ENCODE results near the gene GAB2. TPM values are rescaled to one million over a fixed set of nuclear protein-coding genes. Genes with fewer than 3 reads are reported as not detected.

Gene GAB2
- total RNA-seq, 1 donor from 2014 or later: 10.4 TPM

DNA sequence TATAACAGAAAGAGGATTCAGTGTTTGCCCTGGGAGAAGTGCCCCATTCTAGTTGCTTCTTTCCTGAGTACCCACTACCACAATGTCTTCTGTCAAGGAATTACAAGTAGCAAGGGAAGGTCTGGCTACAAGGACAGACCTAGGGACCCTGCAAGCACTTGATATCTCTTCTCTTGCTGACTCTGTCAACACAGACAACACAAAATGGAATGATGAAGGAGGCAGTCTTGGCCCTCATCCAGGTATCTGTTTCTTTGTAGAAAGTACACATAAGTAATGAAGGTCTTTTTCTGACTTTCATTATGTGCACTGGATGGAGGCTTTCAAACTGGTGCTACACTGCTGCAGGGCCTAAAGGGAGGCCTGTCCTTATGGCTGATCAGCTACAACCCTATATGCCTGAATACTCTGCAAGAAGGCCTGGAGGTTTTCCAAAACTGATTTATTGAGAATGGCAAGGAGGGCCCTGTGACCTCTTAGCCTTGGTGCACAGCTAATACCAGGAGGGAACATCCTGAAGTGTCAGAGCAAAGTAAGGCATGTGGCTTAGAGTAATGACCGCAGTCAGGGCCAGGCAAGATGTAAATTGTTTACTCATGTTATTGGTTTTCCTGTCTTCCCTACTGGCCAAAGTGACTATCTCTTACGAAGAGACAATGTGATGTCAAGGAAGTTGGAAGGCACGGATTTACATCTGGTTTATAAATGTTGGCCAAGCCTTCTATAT lies 31.2 kb downstream of the GAB2 start:
- Histone ChIP-seq H3K27ac (ENCODE audit: low read depth, low read length) (no peak overlapping the region), H3K4me1 (ENCODE audit: control insufficient read depth in 3 of 3, insufficient read depth in 3 of 3, low read length in 3 of 3) (peaks cover 0 to 2% (median 0%) of the 10 kb centered on the region in 3 donors), H3K9ac (ENCODE audit: low read depth in 1 of 3, low read length in 3 of 3) (no peak overlapping the region), H3K36me3 (ENCODE audit: control insufficient read depth in 3 of 3, insufficient read depth in 3 of 3, low read length in 3 of 3) (no peaks in the 10 kb centered on the region), H3K9me3 (ENCODE audit: control insufficient read depth in 3 of 3, low read length in 3 of 3) (no peaks in the 10 kb centered on the region), H3K4me3 (ENCODE audit: low read length in 3 of 3) (no peak overlapping the region), H3K27me3 (ENCODE audit: control insufficient read depth in 3 of 3, insufficient read depth in 3 of 3, low read length in 3 of 3) (no peaks in the 10 kb centered on the region)

DNA sequence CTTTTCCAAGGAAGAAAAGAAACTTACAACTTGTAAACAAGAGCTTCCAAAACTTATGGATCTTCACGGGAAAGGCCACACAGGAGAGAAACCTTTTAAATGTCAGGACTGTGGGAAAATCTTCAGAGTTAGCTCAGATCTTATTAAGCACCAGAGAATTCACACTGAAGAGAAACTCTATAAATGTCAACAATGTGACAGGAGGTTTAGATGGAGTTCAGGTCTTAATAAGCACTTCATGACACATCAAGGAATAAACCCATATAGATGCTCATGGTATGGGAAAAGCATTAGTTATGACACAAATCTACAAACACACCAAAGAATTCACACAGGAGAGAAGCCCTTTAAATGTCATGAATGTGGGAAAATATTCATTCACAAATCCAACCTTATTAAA lies 32.4 kb downstream of the GAB2 start:
- Histone ChIP-seq H3K27me3 (ENCODE audit: control insufficient read depth in 3 of 3, insufficient read depth in 3 of 3, low read length in 3 of 3) (no peaks in the 10 kb centered on the region), H3K9ac (ENCODE audit: low read depth in 1 of 3, low read length in 3 of 3) (no peak overlapping the region), H3K4me3 (ENCODE audit: low read length in 3 of 3) (no peak overlapping the region), H3K9me3 (ENCODE audit: control insufficient read depth in 3 of 3, low read length in 3 of 3) (no peaks in the 10 kb centered on the region), H3K4me1 (ENCODE audit: control insufficient read depth in 3 of 3, insufficient read depth in 3 of 3, low read length in 3 of 3) (peaks cover 0 to 2% (median 0%) of the 10 kb centered on the region in 3 donors), H3K36me3 (ENCODE audit: control insufficient read depth in 3 of 3, insufficient read depth in 3 of 3, low read length in 3 of 3) (no peaks in the 10 kb centered on the region), H3K27ac (ENCODE audit: low read depth, low read length) (no peak overlapping the region)

GRCh38 chr11:78384231-78384630 lies 33.4 kb downstream of the GAB2 start:
- H3K36me3 ChIP-seq (ENCODE audit: control insufficient read depth in 3 of 3, insufficient read depth in 3 of 3, low read length in 3 of 3): no peaks in the 10 kb centered on the region
- no peak overlapping the region for H3K9ac ChIP-seq (ENCODE audit: low read depth in 1 of 3, low read length in 3 of 3)
- no peaks in the 10 kb centered on the region for H3K27me3 ChIP-seq (ENCODE audit: control insufficient read depth in 3 of 3, insufficient read depth in 3 of 3, low read length in 3 of 3)
- peaks cover 0 to 2% (median 0%) of the 10 kb centered on the region in 3 donors for H3K4me1 ChIP-seq (ENCODE audit: control insufficient read depth in 3 of 3, insufficient read depth in 3 of 3, low read length in 3 of 3)
- H3K9me3 ChIP-seq (ENCODE audit: control insufficient read depth in 3 of 3, low read length in 3 of 3): no peaks in the 10 kb centered on the region
- no peak overlapping the region for H3K4me3 ChIP-seq (ENCODE audit: low read length in 3 of 3)
- H3K27ac ChIP-seq (ENCODE audit: low read depth, low read length): no peak overlapping the region

- Histone ChIP-seq H3K9me3 (ENCODE audit: control insufficient read depth in 3 of 3, low read length in 3 of 3) (no peaks in the 10 kb centered on the region), H3K9ac (ENCODE audit: low read depth in 1 of 3, low read length in 3 of 3) (no peak overlapping the region), H3K27ac (ENCODE audit: low read depth, low read length) (no peak overlapping the region), H3K4me3 (ENCODE audit: low read length in 3 of 3) (no peak overlapping the region), H3K4me1 (ENCODE audit: control insufficient read depth in 3 of 3, insufficient read depth in 3 of 3, low read length in 3 of 3) (peaks cover 0 to 2% (median 0%) of the 10 kb centered on the region in 3 donors), H3K36me3 (ENCODE audit: control insufficient read depth in 3 of 3, insufficient read depth in 3 of 3, low read length in 3 of 3) (no peaks in the 10 kb centered on the region), H3K27me3 (ENCODE audit: control insufficient read depth in 3 of 3, insufficient read depth in 3 of 3, low read length in 3 of 3) (no peaks in the 10 kb centered on the region)
Observed at GRCh38 chr11:78381865-78382264, 35.8 kb downstream of the GAB2 start.

GRCh38 chr11:78380615-78381051 lies 37.0 kb downstream of the GAB2 start:
- Histone ChIP-seq H3K9me3 (ENCODE audit: control insufficient read depth in 3 of 3, low read length in 3 of 3) (no peaks in the 10 kb centered on the region), H3K9ac (ENCODE audit: low read depth in 1 of 3, low read length in 3 of 3) (no peak overlapping the region), H3K36me3 (ENCODE audit: control insufficient read depth in 3 of 3, insufficient read depth in 3 of 3, low read length in 3 of 3) (no peaks in the 10 kb centered on the region), H3K27me3 (ENCODE audit: control insufficient read depth in 3 of 3, insufficient read depth in 3 of 3, low read length in 3 of 3) (no peaks in the 10 kb centered on the region), H3K4me3 (ENCODE audit: low read length in 3 of 3) (no peak overlapping the region), H3K27ac (ENCODE audit: low read depth, low read length) (no peak overlapping the region), H3K4me1 (ENCODE audit: control insufficient read depth in 3 of 3, insufficient read depth in 3 of 3, low read length in 3 of 3) (peaks cover 0 to 2% (median 0%) of the 10 kb centered on the region in 3 donors)

DNA sequence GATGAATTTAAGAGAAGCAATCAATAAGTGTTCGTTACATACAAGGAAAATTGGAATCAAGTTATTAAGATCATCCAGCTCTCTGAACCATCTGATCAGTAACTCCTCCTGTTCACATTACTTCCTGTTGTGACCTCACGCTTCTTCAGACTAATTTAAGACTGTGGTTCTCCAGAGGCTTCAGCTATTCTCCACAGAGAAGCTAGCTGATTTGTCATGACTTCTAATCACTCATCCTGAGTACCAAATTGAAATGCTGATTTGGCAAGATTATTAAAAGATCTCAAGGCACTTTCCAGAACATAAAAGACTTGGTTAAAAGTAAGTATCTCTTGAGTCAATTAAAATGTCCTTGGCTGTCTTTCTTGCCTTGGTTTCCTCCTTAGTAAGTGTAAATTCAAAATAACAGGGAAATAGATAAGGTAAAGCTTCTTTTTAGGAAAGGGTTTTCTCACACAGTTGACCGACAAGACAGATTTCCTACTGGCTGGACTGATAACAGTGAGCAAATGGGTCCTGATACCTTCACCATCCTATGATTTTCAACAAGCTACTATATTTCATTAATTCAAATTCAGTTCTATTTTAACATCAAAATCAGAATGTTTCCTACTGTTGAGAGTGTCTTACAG lies 38.5 kb downstream of the GAB2 start:
- Histone ChIP-seq H3K9ac (ENCODE audit: low read depth in 1 of 3, low read length in 3 of 3) (no peak overlapping the region), H3K36me3 (ENCODE audit: control insufficient read depth in 3 of 3, insufficient read depth in 3 of 3, low read length in 3 of 3) (no peaks in the 10 kb centered on the region), H3K27ac (ENCODE audit: low read depth, low read length) (no peak overlapping the region), H3K9me3 (ENCODE audit: control insufficient read depth in 3 of 3, low read length in 3 of 3) (no peaks in the 10 kb centered on the region), H3K27me3 (ENCODE audit: control insufficient read depth in 3 of 3, insufficient read depth in 3 of 3, low read length in 3 of 3) (no peaks in the 10 kb centered on the region), H3K4me3 (ENCODE audit: low read length in 3 of 3) (no peak overlapping the region), H3K4me1 (ENCODE audit: control insufficient read depth in 3 of 3, insufficient read depth in 3 of 3, low read length in 3 of 3) (peaks cover 0 to 2% (median 0%) of the 10 kb centered on the region in 3 donors)

DNA sequence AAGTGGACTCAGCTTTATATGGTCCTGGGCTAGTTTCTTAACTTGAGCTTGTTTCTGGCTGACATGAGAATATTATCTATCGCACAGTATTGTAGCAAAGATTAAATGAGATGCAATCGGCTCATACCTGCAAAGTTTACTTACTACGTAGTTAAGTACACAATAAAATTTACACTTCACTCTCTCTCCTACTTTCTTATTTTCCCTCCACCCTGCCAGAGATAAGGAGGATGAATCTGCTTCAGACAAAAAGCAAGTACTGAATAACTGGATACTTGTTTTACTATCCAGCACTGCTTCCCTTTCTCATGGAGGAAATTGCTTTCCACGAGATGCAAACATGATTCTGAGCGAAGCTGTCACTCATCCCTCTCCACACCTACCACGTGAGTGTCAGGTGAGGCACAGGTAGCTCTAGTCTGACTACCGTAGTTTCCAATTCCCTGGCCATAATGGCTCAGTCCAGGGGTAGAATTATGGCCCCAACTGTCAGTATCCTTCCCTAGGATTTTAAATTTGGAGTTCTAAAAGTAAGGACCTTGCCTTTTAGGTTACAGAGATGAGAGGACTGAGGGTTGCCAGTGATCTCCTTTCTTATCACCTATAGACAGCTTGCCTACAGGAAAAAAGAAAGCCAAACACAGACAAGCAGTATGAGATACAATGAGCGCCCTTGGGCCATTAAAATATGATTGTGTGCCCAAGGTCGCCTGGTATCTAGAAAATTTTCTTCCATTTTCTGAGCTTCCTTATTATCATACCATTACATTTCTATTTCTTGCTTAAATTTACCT lies 39.8 kb downstream of the GAB2 start:
- H3K27ac ChIP-seq (ENCODE audit: low read depth, low read length): no peak overlapping the region
- H3K4me3 ChIP-seq (ENCODE audit: low read length in 3 of 3): no peak overlapping the region
- no peaks in the 10 kb centered on the region for H3K27me3 ChIP-seq (ENCODE audit: control insufficient read depth in 3 of 3, insufficient read depth in 3 of 3, low read length in 3 of 3)
- no peak overlapping the region for H3K9ac ChIP-seq (ENCODE audit: low read depth in 1 of 3, low read length in 3 of 3)
- H3K36me3 ChIP-seq (ENCODE audit: control insufficient read depth in 3 of 3, insufficient read depth in 3 of 3, low read length in 3 of 3): no peaks in the 10 kb centered on the region
- no peaks in the 10 kb centered on the region for H3K9me3 ChIP-seq (ENCODE audit: control insufficient read depth in 3 of 3, low read length in 3 of 3)
- H3K4me1 ChIP-seq (ENCODE audit: control insufficient read depth in 3 of 3, insufficient read depth in 3 of 3, low read length in 3 of 3): peaks cover 0 to 2% (median 0%) of the 10 kb centered on the region in 3 donors

DNA sequence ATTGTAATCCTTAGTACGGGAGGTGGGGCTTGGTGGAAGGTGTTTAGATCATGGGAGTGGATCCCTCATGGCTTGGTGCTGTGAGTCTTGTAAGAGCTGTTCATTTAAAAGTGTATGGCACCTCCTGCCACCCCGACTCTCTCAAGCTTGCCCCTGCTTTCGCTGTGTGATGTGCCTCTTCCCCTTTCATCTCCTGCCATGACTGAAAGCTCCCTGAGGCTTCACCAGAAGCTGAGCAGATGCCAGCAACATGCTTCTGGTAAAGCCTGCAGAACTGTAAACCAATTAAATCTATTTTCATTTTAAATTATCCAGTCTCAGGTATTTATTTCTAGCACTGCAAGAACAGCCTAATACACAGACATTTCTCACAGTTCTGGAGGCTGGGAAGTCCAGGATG lies 40.8 kb downstream of the GAB2 start:
- Histone ChIP-seq H3K27me3 (ENCODE audit: control insufficient read depth in 3 of 3, insufficient read depth in 3 of 3, low read length in 3 of 3) (no peaks in the 10 kb centered on the region), H3K9me3 (ENCODE audit: control insufficient read depth in 3 of 3, low read length in 3 of 3) (no peaks in the 10 kb centered on the region), H3K4me1 (ENCODE audit: control insufficient read depth in 3 of 3, insufficient read depth in 3 of 3, low read length in 3 of 3) (peaks cover 0 to under 1% (median 0%) of the 10 kb centered on the region in 3 donors), H3K36me3 (ENCODE audit: control insufficient read depth in 3 of 3, insufficient read depth in 3 of 3, low read length in 3 of 3) (no peaks in the 10 kb centered on the region), H3K9ac (ENCODE audit: low read depth in 1 of 3, low read length in 3 of 3) (no peak overlapping the region), H3K4me3 (ENCODE audit: low read length in 3 of 3) (no peak overlapping the region), H3K27ac (ENCODE audit: low read depth, low read length) (no peak overlapping the region)

- Histone ChIP-seq H3K36me3 (ENCODE audit: control insufficient read depth in 3 of 3, insufficient read depth in 3 of 3, low read length in 3 of 3) (no peaks in the 10 kb centered on the region), H3K4me3 (ENCODE audit: low read length in 3 of 3) (no peak overlapping the region), H3K27ac (ENCODE audit: low read depth, low read length) (no peak overlapping the region), H3K9ac (ENCODE audit: low read depth in 1 of 3, low read length in 3 of 3) (no peak overlapping the region), H3K27me3 (ENCODE audit: control insufficient read depth in 3 of 3, insufficient read depth in 3 of 3, low read length in 3 of 3) (no peaks in the 10 kb centered on the region), H3K4me1 (ENCODE audit: control insufficient read depth in 3 of 3, insufficient read depth in 3 of 3, low read length in 3 of 3) (peaks cover 0 to 13% (median 6%) of the 10 kb centered on the region in 3 donors), H3K9me3 (ENCODE audit: control insufficient read depth in 3 of 3, low read length in 3 of 3) (no peaks in the 10 kb centered on the region)
Observed at GRCh38 chr11:78374917-78375316, 42.7 kb downstream of the GAB2 start.

- Histone ChIP-seq H3K27ac (ENCODE audit: low read depth, low read length) (no peak overlapping the region), H3K4me3 (ENCODE audit: low read length in 3 of 3) (no peak overlapping the region), H3K9ac (ENCODE audit: low read depth in 1 of 3, low read length in 3 of 3) (no peak overlapping the region), H3K4me1 (ENCODE audit: control insufficient read depth in 3 of 3, insufficient read depth in 3 of 3, low read length in 3 of 3) (peaks cover 0 to 13% (median 6%) of the 10 kb centered on the region in 3 donors), H3K9me3 (ENCODE audit: control insufficient read depth in 3 of 3, low read length in 3 of 3) (no peaks in the 10 kb centered on the region), H3K27me3 (ENCODE audit: control insufficient read depth in 3 of 3, insufficient read depth in 3 of 3, low read length in 3 of 3) (no peaks in the 10 kb centered on the region), H3K36me3 (ENCODE audit: control insufficient read depth in 3 of 3, insufficient read depth in 3 of 3, low read length in 3 of 3) (no peaks in the 10 kb centered on the region)
Observed at GRCh38 chr11:78373689-78374088, 43.9 kb downstream of the GAB2 start.
